H1 (cell line): ENCODE results near the gene DPEP2NB. TPM values are rescaled to one million over a fixed set of nuclear protein-coding genes. Genes with fewer than 3 reads are reported as not detected.

Experiments used
- CTCF ChIA-PET: fragments of 300-600 bp; sonication (Branson Sonifier 250); formaldehyde crosslinking; loops from one replicate; lab custom pipeline; 2021; ENCODE audit not compliant: partially characterized antibody; lab: Charles Lee
- POLR2A ChIA-PET: fragments of 300-600 bp; sonication (Branson Sonifier 250); formaldehyde crosslinking; loops from one replicate; lab custom pipeline; 2021; ENCODE audit warnings: inconsistent platforms; ENCODE audit not compliant: partially characterized antibody; lab: Charles Lee
- DNase-seq, 2 experiments: peaks; one replicate each; pipeline versions ENCODE4 v3.0.0 to v3.0.0-alpha.2; 2010 to 2022; ENCODE audit warnings: low spot score in 2 of 2, low read depth in 1 of 2, mixed read lengths in 1 of 2
- FAIRE-seq: peaks from 2 replicates; lab custom pipeline; 2011; peaks lifted over from hg19 to GRCh38; lab: Jason Lieb, UNC
- H2AFZ ChIP-seq: 2 replicates; pipeline ENCODE4 v1.8.1; 2012; ENCODE audit warnings: low read length, inconsistent platforms
- H2AK5ac ChIP-seq: 2 replicates; pipeline ENCODE4 v1.6.1; 2013; ENCODE audit warnings: low read depth, low read length
- H2BK120ac ChIP-seq: replicated peaks from 2 replicates; pipeline ENCODE3; 2013; ENCODE audit warnings: low read depth, low read length, inconsistent platforms
- H2BK12ac ChIP-seq: 2 replicates; pipeline ENCODE4 v1.6.1; 2013; ENCODE audit warnings: low read depth, low read length
- H2BK15ac ChIP-seq: 2 replicates; pipeline ENCODE4 v1.6.1; 2013; ENCODE audit warnings: low read length
- H2BK20ac ChIP-seq: 2 replicates; pipeline ENCODE4 v1.6.1; 2013; ENCODE audit warnings: low read length
- H2BK5ac ChIP-seq: 2 replicates; pipeline ENCODE4 v1.6.1; 2013; ENCODE audit warnings: low read depth, low read length
- H3K14ac ChIP-seq: 2 replicates; pipeline ENCODE4 v1.6.1; 2013; ENCODE audit warnings: inconsistent platforms; ENCODE audit not compliant: insufficient read length
- H3K18ac ChIP-seq: 2 replicates; pipeline ENCODE4 v1.6.1; 2013; ENCODE audit warnings: low read length; ENCODE audit errors: extremely low read depth
- H3K23ac ChIP-seq: 2 replicates; pipeline ENCODE4 v1.6.1; 2013; ENCODE audit warnings: inconsistent platforms; ENCODE audit not compliant: insufficient read length
- H3K23me2 ChIP-seq: 2 replicates; pipeline ENCODE4 v1.6.1; 2013; ENCODE audit warnings: low read depth, low read length
- H3K27ac ChIP-seq: 2 replicates; pipeline ENCODE4 v1.6.1; 2011; ENCODE audit warnings: low read depth, low read length, inconsistent platforms
- H3K27me3 ChIP-seq, 4 experiments: replicated peaks in 1 of 4; 1 replicate in 1 of 4; 2 replicates in 3 of 4; pipeline versions ENCODE4 v1.6.1 to v1.8.1; 2011 to 2013; ENCODE audit warnings: low read length in 3 of 4, mild to moderate bottlenecking in 3 of 4, inconsistent platforms in 2 of 4, mixed read lengths in 2 of 4, moderate library complexity in 1 of 4; ENCODE audit not compliant: control insufficient read depth in 3 of 4, insufficient read depth in 3 of 4; ENCODE audit errors: extremely low read depth in 1 of 4
- H3K36me3 ChIP-seq, 4 experiments: 2 replicates each; pipeline versions ENCODE4 v1.6.1 to v1.8.1; 2011 to 2013; ENCODE audit warnings: mild to moderate bottlenecking in 4 of 4, low read length in 3 of 4, moderate library complexity in 2 of 4, control low read depth in 1 of 4, inconsistent platforms in 1 of 4; ENCODE audit not compliant: insufficient read depth in 4 of 4, control insufficient read depth in 2 of 4
- H3K4ac ChIP-seq: replicated peaks from 2 replicates; pipeline ENCODE3; 2013; ENCODE audit warnings: low read length, low read depth, mixed read lengths, inconsistent platforms; ENCODE audit not compliant: insufficient read length
- H3K4me1 ChIP-seq, 4 experiments: replicated peaks in 1 of 4; 1 replicate in 1 of 4; 2 replicates in 3 of 4; pipeline versions ENCODE4 v1.6.1 to v1.8.1; 2011 to 2013; ENCODE audit warnings: low read length in 3 of 4, inconsistent platforms in 2 of 4, mixed read lengths in 1 of 4; ENCODE audit not compliant: insufficient read depth in 4 of 4, control insufficient read depth in 3 of 4
- H3K4me2 ChIP-seq, 2 experiments: 2 replicates each; pipeline versions ENCODE4 v1.6.1 to v1.8.1; 2011 to 2013; ENCODE audit warnings: low read depth in 2 of 2, low read length in 2 of 2, control low read depth in 1 of 2, inconsistent platforms in 1 of 2, mild to moderate bottlenecking in 1 of 2; ENCODE audit not compliant: insufficient read depth in 1 of 2
- H3K4me3 ChIP-seq, 4 experiments: fragments of 200-600, 300-600 bp in 1 of 4; sonication (generic), shearing (Covaris generic), sonication (Bioruptor Twin) in 1 of 4; 2 replicates each; pipeline versions ENCODE4 v1.5.1 to v1.8.1; 2011 to 2016; ENCODE audit warnings: low read length in 4 of 4, low read depth in 3 of 4, control low read depth in 2 of 4, inconsistent platforms in 2 of 4, mild to moderate bottlenecking in 2 of 4, mixed read lengths in 1 of 4, moderate library complexity in 1 of 4; ENCODE audit not compliant: insufficient read depth in 2 of 4; ENCODE audit errors: extremely low read depth in 1 of 4
- H3K56ac ChIP-seq: replicated peaks from 2 replicates; pipeline ENCODE3; 2013; ENCODE audit warnings: low read depth, mild to moderate bottlenecking, mixed read lengths, low read length, inconsistent platforms; ENCODE audit not compliant: insufficient read length
- H3K79me1 ChIP-seq: 2 replicates; pipeline ENCODE4 v1.6.1; 2013; ENCODE audit warnings: low read depth, low read length, control low read depth
- H3K79me2 ChIP-seq, 2 experiments: 2 replicates each; pipeline versions ENCODE4 v1.6.1 to v1.8.1; 2012 to 2013; ENCODE audit warnings: low read length in 2 of 2, mild to moderate bottlenecking in 2 of 2, inconsistent platforms in 1 of 2; ENCODE audit not compliant: insufficient read depth in 2 of 2, control insufficient read depth in 1 of 2
- H3K9ac ChIP-seq, 4 experiments: replicated peaks in 1 of 4; 1 replicate in 1 of 4; 2 replicates in 3 of 4; pipeline versions ENCODE4 v1.6.1 to v1.8.1; 2011 to 2013; ENCODE audit warnings: low read depth in 3 of 4, low read length in 3 of 4, control low read depth in 2 of 4, mild to moderate bottlenecking in 2 of 4, moderate library complexity in 2 of 4, inconsistent platforms in 1 of 4; ENCODE audit errors: extremely low read depth in 1 of 4
- H3K9me3 ChIP-seq, 2 experiments: 2 replicates each; pipeline versions ENCODE4 v1.6.1 to v1.8.1; 2012 to 2013; ENCODE audit warnings: mild to moderate bottlenecking in 2 of 2, moderate library complexity in 2 of 2, control low read depth in 1 of 2, inconsistent platforms in 1 of 2, low read depth in 1 of 2, low read length in 1 of 2, mixed read lengths in 1 of 2; ENCODE audit not compliant: insufficient read depth in 2 of 2
- H4K20me1 ChIP-seq, 2 experiments: replicated peaks in 1 of 2; 2 replicates each; pipeline versions ENCODE3 to v1.8.1; 2011 to 2013; ENCODE audit warnings: inconsistent platforms in 2 of 2, low read length in 2 of 2, mild to moderate bottlenecking in 1 of 2; ENCODE audit not compliant: insufficient read depth in 2 of 2, control insufficient read depth in 1 of 2
- H4K5ac ChIP-seq: 2 replicates; pipeline ENCODE4 v1.6.1; 2013; ENCODE audit warnings: low read length, low read depth, mixed read lengths, inconsistent platforms; ENCODE audit not compliant: insufficient read length
- H4K8ac ChIP-seq: 2 replicates; pipeline ENCODE4 v1.8.0; 2013; ENCODE audit warnings: mild to moderate bottlenecking, moderate library complexity, low read length, inconsistent platforms; ENCODE audit not compliant: insufficient read depth; ENCODE audit errors: extremely low read depth
- H4K91ac ChIP-seq: replicated peaks from 2 replicates; pipeline ENCODE3; 2013; ENCODE audit warnings: low read length, mixed read lengths, inconsistent platforms; ENCODE audit not compliant: insufficient read length
- CTBP2 ChIP-seq: IDR thresholded peaks from 2 replicates; pipeline ENCODE4 v1.7.0; 2011; ENCODE audit warnings: borderline replicate concordance, mild to moderate bottlenecking, moderate library complexity, mixed read lengths, low read length; ENCODE audit not compliant: insufficient read depth, insufficient read length
- RBBP5 ChIP-seq: IDR thresholded peaks from 2 replicates; pipeline ENCODE4 v1.7.1; 2012; ENCODE audit warnings: low read depth, mild to moderate bottlenecking, inconsistent platforms, low read length, moderate library complexity, borderline replicate concordance
- WGBS, 2 experiments: shearing (Covaris generic) in 1 of 2; methylation state at CpG; one replicate each; pipeline versions ENCODE4 v1.1.6 to v1.1.7; 2013 to 2015; ENCODE audit warnings: low lambda C conversion rate in 2 of 2, mixed read lengths in 2 of 2, inconsistent platforms in 1 of 2, low coverage in 1 of 2, missing lambda C conversion rate in 1 of 2; ENCODE audit not compliant: insufficient replicate concordance in 2 of 2, insufficient coverage in 1 of 2, insufficient read length in 1 of 2; ENCODE audit errors: extremely low coverage in 1 of 2, missing lambda C conversion rate in 1 of 2; 5-methylcytosine and 5-hydroxymethylcytosine counted together
- polyA plus RNA-seq, 7 experiments: library from polyadenylated mRNA; depleted of rRNA in 3 of 7; stranded (reverse) in 5 of 7; unstranded in 2 of 7; fragments of >200 nt in 5 of 7; fragments of 200-250 nt in 2 of 7; gene quantifications; 1 replicate in 5 of 7; 2 replicates in 1 of 7; 4 replicates in 1 of 7; pipeline versions ENCODE4 v1.2.1 to v1.2.3, GENCODE V29; 2011 to 2013; ENCODE audit warnings: missing spikeins in 2 of 7, mixed read lengths in 2 of 7
- total RNA-seq: library from RNA; stranded (reverse); fragmentation: NEBNext Ultra II Directional; extraction: Animal tissue kit (Norgen Biotek cat#: 25700); gene quantifications from 2 replicates; pipeline ENCODE4 v1.2.1, GENCODE V29; 2021

The DPEP2NB gene
- total and polyA plus RNA-seq, 2 of the 8 experiments (the other 6 are each of a cell fraction or from before 2014, with no cell fraction given), result not detected

DNA sequence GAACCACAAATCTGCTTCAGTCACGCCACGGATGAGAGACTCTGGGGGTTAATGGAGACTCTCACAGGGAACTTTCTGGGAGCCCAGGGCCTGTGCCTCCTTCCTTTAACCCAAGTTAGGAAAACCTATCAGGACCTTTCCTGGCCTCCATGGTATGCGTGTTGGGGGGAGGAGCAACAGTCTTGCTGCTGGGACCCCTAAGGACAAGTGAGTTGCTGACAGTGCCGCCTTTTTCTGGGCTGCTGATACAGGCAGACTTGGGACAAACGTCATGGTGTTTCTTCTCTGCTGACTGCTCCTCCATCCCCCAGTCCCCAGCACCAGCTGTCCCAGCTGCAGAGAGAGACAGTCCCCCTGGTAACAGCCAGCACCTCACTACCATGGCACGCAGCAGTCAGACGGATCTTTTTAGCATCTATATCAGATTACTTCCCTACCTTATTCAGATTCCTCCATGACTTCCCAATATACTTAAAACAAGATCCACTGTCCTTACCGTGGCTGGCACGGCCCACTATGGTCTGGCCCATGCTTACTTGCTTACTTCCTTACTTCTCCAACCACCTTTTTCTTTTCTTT, 6.5 kb downstream of the DPEP2NB start:
- Histone ChIP-seq H3K9ac (no peak overlapping the region), H3K14ac (no peak overlapping the region), H2AFZ (peak overlapping the region; percentile 86), H2BK120ac (no peak overlapping the region), H3K4me2 (peak overlapping the region in 1 of 2 experiments; percentile 19; a peak in 2 of 4 replicates), H3K23me2 (no peaks in the 10 kb centered on the region), H2BK20ac (no peak overlapping the region; the same call in 1 of the 2 replicates), H3K27me3 (no peaks in the 10 kb centered on the region), H2BK5ac (no peak overlapping the region), H3K79me1 (no peaks in the 10 kb centered on the region), H4K91ac (no peak overlapping the region), H2BK15ac (no peak overlapping the region), H3K23ac (no peak overlapping the region), H2BK12ac (0 out of 2 replicates have a peak overlapping the region, but pooled peaks have one; percentile 39), H3K18ac (no peak overlapping the region), H2AK5ac (no peak overlapping the region), H3K56ac (no peak overlapping the region), H3K27ac (no peak overlapping the region), H3K4me3 (no peak overlapping the region), H3K9me3 (no peaks in the 10 kb centered on the region), H3K36me3 (no peaks in the 10 kb centered on the region), H3K4me1 (peaks cover 0 to 6% (median 3%) of the 10 kb centered on the region in 4 experiments; a peak in 3 of 7 replicates), H3K79me2 (no peaks in the 10 kb centered on the region)
- POLR2A ChIA-PET, result interaction anchor here (1.6 to 2.2 kb wide), 2 partner anchors 11 to 13 kb away, joined by 5 to 11 read pairs; partner anchors contain the start of genes DDX28 and DUS2
- no peak for FAIRE-seq
- DNase-seq, result no peak
- CTCF ChIA-PET, result interaction anchor here (1.5 to 1.7 kb wide), 3 partner anchors 15 to 31 kb away, joined by 3 to 4 read pairs (median 4); no protein-coding TSS in a partner anchor
- TF ChIP-seq RBBP5 (0 out of 2 replicates have a peak, but pooled peaks have one; percentile 29), CTBP2 (no peak)
- TF ChIP-seq, all 59 proteins: peak for 1
- Histone ChIP-seq H3K4ac (no peak overlapping the region), H4K8ac (no peak overlapping the region), H4K20me1 (no peaks in the 10 kb centered on the region), H4K5ac (no peak overlapping the region)
- WGBS, 2 experiments, result 83% methylated on average over 9 of the region's 9 CpGs; no CpG with 5 or more reads in 1 of the 2 experiments
